NT2/D1 (cell line): Measurements from ENCODE around the gene AHNAK.

Experiments used
- DNase-seq: peaks from one replicate; pipeline ENCODE4 v3.0.0-alpha.2; 2011; ENCODE audit warnings: low read depth, low spot score
- H3K27me3 ChIP-seq: 2 replicates; pipeline ENCODE4 v1.6.0; 2011; ENCODE audit warnings: mild to moderate bottlenecking; ENCODE audit not compliant: insufficient read length, insufficient read depth
- H3K36me3 ChIP-seq: 2 replicates; pipeline ENCODE4 v1.6.1; 2011; ENCODE audit warnings: mild to moderate bottlenecking, low read length, mixed read lengths; ENCODE audit not compliant: insufficient read depth, insufficient read length
- H3K4me1 ChIP-seq: 2 replicates; pipeline ENCODE4 v1.5.1; 2011; ENCODE audit not compliant: insufficient read depth, insufficient read length
- H3K4me3 ChIP-seq: 2 replicates; pipeline ENCODE4 v1.5.1; 2011; ENCODE audit warnings: low read depth; ENCODE audit not compliant: insufficient read length
- H3K9ac ChIP-seq: 2 replicates; pipeline ENCODE4 v1.6.0; 2011; ENCODE audit warnings: low read depth; ENCODE audit not compliant: insufficient read length
- H3K9me3 ChIP-seq: 2 replicates; pipeline ENCODE4 v1.5.1; 2011; ENCODE audit warnings: mild to moderate bottlenecking, low read length; ENCODE audit not compliant: insufficient read depth
- SUZ12 ChIP-seq: IDR thresholded peaks from 2 replicates; pipeline ENCODE4 v1.6.1; 2011; ENCODE audit not compliant: insufficient read length, insufficient read depth; ENCODE audit errors: extremely low read depth
- YY1 ChIP-seq: IDR thresholded peaks from 2 replicates; pipeline ENCODE4 v1.6.1; 2011; ENCODE audit not compliant: insufficient read length, insufficient read depth
- ZNF274 ChIP-seq: IDR thresholded peaks from 2 replicates; pipeline ENCODE4 v1.6.1; 2011; ENCODE audit warnings: mild to moderate bottlenecking, low read depth, low read length

Gene AHNAK

GRCh38 chr11:62464655-62465054 lies 82.0 kb downstream of the AHNAK start:
- DNase-seq, result no peak
- H3K4me1 ChIP-seq, result no peaks in the 10 kb centered on the region
- no peaks in the 10 kb centered on the region for H3K36me3 ChIP-seq
- H3K4me3 ChIP-seq, result no peak overlapping the region
- TF ChIP-seq SUZ12 (no peak), ZNF274 (no peak), YY1 (no peak)
- no peaks in the 10 kb centered on the region for H3K27me3 ChIP-seq
- H3K9ac ChIP-seq, result no peak overlapping the region
- no peaks in the 10 kb centered on the region for H3K9me3 ChIP-seq

DNA sequence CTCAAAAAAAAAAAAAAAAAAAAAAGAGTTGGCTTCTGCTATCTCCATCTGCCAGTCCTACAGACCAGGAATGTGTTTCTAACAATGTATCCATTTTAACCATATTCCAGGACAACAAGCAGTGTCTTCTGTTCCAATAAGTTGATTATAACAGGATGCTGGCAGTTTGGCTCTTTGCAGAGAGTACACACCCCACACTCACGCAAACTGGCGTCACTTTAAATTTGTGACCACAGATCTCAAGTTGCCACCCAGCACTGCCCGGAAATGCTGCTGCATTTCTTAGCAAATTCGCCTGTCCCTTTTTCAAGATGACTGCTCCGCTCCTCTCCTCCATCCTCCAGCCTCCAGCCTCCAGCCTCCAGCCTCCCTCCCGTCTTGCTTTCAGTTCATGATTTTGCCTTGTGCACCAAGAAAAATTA lies 83.5 kb downstream of the AHNAK start:
- TF ChIP-seq YY1, result no peak
- no peak for TF ChIP-seq SUZ12
- TF ChIP-seq ZNF274, result no peak
- no peak overlapping the region for H3K4me3 ChIP-seq
- no peaks in the 10 kb centered on the region for H3K4me1 ChIP-seq
- H3K27me3 ChIP-seq, result no peaks in the 10 kb centered on the region
- H3K36me3 ChIP-seq, result no peaks in the 10 kb centered on the region
- H3K9ac ChIP-seq, result no peak overlapping the region
- no peaks in the 10 kb centered on the region for H3K9me3 ChIP-seq
- DNase-seq, result no peak

- Histone ChIP-seq H3K9me3 (no peaks in the 10 kb centered on the region), H3K4me3 (no peak overlapping the region), H3K9ac (no peak overlapping the region), H3K4me1 (no peaks in the 10 kb centered on the region), H3K27me3 (no peaks in the 10 kb centered on the region), H3K36me3 (no peaks in the 10 kb centered on the region)
- no peak for TF ChIP-seq ZNF274
- TF ChIP-seq YY1, result no peak
- TF ChIP-seq SUZ12, result no peak
- DNase-seq, result no peak
These were observed 84.1 kb downstream of the AHNAK start for GRCh38 chr11:62462508-62462892.

DNA sequence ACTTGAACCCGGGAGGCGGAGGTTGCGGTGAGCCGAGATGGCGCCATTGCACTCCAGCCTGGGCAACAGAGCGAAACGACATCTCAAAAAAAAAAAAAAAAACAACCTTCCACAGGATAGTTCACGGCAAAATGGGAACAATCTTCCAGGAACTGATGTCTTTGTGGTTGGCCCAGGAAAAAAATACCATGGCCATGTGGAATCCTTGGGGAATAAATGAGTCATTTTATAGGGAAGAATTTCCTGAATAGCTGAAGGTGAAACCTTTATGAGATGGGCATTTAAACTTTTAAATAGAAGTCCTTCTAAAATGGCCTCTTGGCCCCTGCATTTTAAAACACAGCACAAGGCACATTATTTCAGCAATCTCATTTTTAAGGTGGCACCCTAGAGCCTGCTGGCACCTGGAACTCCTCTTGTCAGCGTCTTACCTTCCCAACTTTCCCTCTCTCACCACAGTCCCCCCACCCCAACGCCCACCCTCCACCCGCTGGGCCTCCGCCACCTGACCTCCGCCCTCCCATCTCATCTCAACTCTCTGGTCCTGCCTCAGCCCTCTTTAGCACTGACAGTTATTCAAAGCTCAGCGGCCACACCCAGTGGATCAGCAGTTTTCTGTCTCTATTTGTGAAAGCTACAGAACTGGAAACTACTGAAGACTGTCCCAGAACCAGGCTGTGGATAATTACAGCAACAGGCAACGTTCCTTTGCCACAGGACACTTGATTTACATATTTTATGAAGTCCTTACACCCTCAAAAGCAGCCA lies 84.7 kb downstream of the AHNAK start:
- no peaks in the 10 kb centered on the region for H3K9me3 ChIP-seq
- no peak overlapping the region for H3K9ac ChIP-seq
- no peaks in the 10 kb centered on the region for H3K4me1 ChIP-seq
- no peaks in the 10 kb centered on the region for H3K27me3 ChIP-seq
- no peaks in the 10 kb centered on the region for H3K36me3 ChIP-seq
- H3K4me3 ChIP-seq, result no peak overlapping the region
- DNase-seq, result no peak
- TF ChIP-seq YY1 (no peak), SUZ12 (no peak), ZNF274 (no peak)

GRCh38 chr11:62459080-62459479 lies 87.5 kb downstream of the AHNAK start:
- Histone ChIP-seq H3K9me3 (no peaks in the 10 kb centered on the region), H3K27me3 (no peaks in the 10 kb centered on the region), H3K4me1 (no peaks in the 10 kb centered on the region), H3K36me3 (no peaks in the 10 kb centered on the region), H3K4me3 (no peak overlapping the region), H3K9ac (no peak overlapping the region)
- no peak for DNase-seq
- no peak for TF ChIP-seq SUZ12
- TF ChIP-seq YY1, result no peak
- TF ChIP-seq ZNF274, result no peak

GRCh38 chr11:62458212-62459002 lies 88.2 kb downstream of the AHNAK start:
- Histone ChIP-seq H3K9me3 (no peaks in the 10 kb centered on the region), H3K4me1 (no peaks in the 10 kb centered on the region), H3K36me3 (no peaks in the 10 kb centered on the region), H3K27me3 (no peaks in the 10 kb centered on the region), H3K9ac (no peak overlapping the region), H3K4me3 (no peak overlapping the region)
- TF ChIP-seq SUZ12 (no peak), ZNF274 (no peak), YY1 (no peak)
- DNase-seq, result no peak

GRCh38 chr11:62457478-62457877 lies 89.1 kb downstream of the AHNAK start:
- Histone ChIP-seq H3K4me3 (no peak overlapping the region), H3K9me3 (no peaks in the 10 kb centered on the region), H3K4me1 (no peaks in the 10 kb centered on the region), H3K36me3 (no peaks in the 10 kb centered on the region), H3K27me3 (no peaks in the 10 kb centered on the region), H3K9ac (no peak overlapping the region)
- no peak for TF ChIP-seq ZNF274
- no peak for TF ChIP-seq YY1
- TF ChIP-seq SUZ12, result no peak
- no peak for DNase-seq
